Subcutaneous abdominal adipose tissue (tissue), 5 donors: Measurements from ENCODE around the gene GPR171.

Source experiments
- H3K27ac ChIP-seq: one replicate; pipeline ENCODE4 v1.7.0; 2013; ENCODE audit warnings: low read depth, mild to moderate bottlenecking, inconsistent platforms, low read length, moderate library complexity
- H3K27me3 ChIP-seq, 5 donors: one replicate each; pipeline ENCODE4 v1.7.0; 2013; ENCODE audit warnings: low read length in 5 of 5, inconsistent platforms in 1 of 5; ENCODE audit not compliant: control insufficient read depth in 5 of 5, insufficient read depth in 4 of 5
- H3K36me3 ChIP-seq, 5 donors: one replicate each; pipeline ENCODE4 v1.7.0; 2013; ENCODE audit warnings: low read length in 5 of 5; ENCODE audit not compliant: control insufficient read depth in 5 of 5, insufficient read depth in 5 of 5
- H3K4me1 ChIP-seq, 5 donors: one replicate each; pipeline ENCODE4 v1.7.0; 2013; ENCODE audit warnings: low read length in 5 of 5, mild to moderate bottlenecking in 3 of 5, moderate library complexity in 1 of 5; ENCODE audit not compliant: control insufficient read depth in 5 of 5, insufficient read depth in 5 of 5
- H3K4me3 ChIP-seq, 5 donors: one replicate each; pipeline ENCODE4 v1.7.0; 2013; ENCODE audit warnings: low read length in 5 of 5, low read depth in 1 of 5
- H3K9ac ChIP-seq, 5 donors: one replicate each; pipeline ENCODE4 v1.7.0; 2013; ENCODE audit warnings: low read length in 5 of 5, mild to moderate bottlenecking in 4 of 5, moderate library complexity in 3 of 5
- H3K9me3 ChIP-seq, 5 donors: one replicate each; pipeline ENCODE4 v1.7.0; 2013; ENCODE audit warnings: low read length in 5 of 5; ENCODE audit not compliant: control insufficient read depth in 5 of 5
- donor health status: healthy.
- donor health status: healthy.
- donor health status: healthy.
- donor health status: healthy.
- donor health status: healthy.

Gene GPR171

GRCh38 chr3:151227807-151228665 lies 25.0 kb upstream of the GPR171 start:
- no peaks in the 10 kb centered on the region for H3K36me3 ChIP-seq
- no peak overlapping the region for H3K27ac ChIP-seq
- H3K9ac ChIP-seq = no peak overlapping the region
- peaks cover 4 to 28% (median 15%) of the 10 kb centered on the region in 5 donors for H3K4me1 ChIP-seq
- no peaks in the 10 kb centered on the region for H3K27me3 ChIP-seq
- no peaks in the 10 kb centered on the region for H3K9me3 ChIP-seq
- H3K4me3 ChIP-seq = no peak overlapping the region

GRCh38 chr3:151227266-151227806 lies 24.3 kb upstream of the GPR171 start:
- no peak overlapping the region for H3K4me3 ChIP-seq
- no peak overlapping the region for H3K27ac ChIP-seq
- H3K36me3 ChIP-seq = no peaks in the 10 kb centered on the region
- no peaks in the 10 kb centered on the region for H3K27me3 ChIP-seq
- H3K9me3 ChIP-seq = no peaks in the 10 kb centered on the region
- H3K9ac ChIP-seq = no peak overlapping the region
- peaks cover 4 to 28% (median 15%) of the 10 kb centered on the region in 5 donors for H3K4me1 ChIP-seq

DNA sequence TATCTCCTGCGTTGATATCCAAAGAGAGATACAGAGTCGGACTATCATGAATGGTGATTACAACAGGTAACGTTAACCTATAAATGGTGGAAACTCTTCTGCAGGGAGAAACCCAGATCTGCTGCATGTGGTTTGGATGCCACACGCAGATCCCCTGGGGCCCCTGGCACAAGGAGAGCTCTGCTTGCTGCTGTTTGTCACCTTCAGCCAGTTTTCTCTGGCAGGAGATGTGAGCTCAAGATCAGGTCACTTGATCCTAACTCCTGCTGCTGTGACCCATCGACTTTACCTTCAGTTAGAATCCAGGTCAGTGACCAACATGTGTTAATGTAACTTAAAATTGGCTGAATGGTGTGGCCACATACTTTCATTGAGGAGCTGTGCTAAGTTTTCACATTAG lies 23.8 kb upstream of the GPR171 start:
- H3K4me3 ChIP-seq = no peak overlapping the region
- no peak overlapping the region for H3K27ac ChIP-seq
- no peaks in the 10 kb centered on the region for H3K27me3 ChIP-seq
- H3K36me3 ChIP-seq = no peaks in the 10 kb centered on the region
- H3K4me1 ChIP-seq = peaks cover 4 to 28% (median 15%) of the 10 kb centered on the region in 5 donors
- H3K9me3 ChIP-seq = no peaks in the 10 kb centered on the region
- no peak overlapping the region for H3K9ac ChIP-seq

DNA sequence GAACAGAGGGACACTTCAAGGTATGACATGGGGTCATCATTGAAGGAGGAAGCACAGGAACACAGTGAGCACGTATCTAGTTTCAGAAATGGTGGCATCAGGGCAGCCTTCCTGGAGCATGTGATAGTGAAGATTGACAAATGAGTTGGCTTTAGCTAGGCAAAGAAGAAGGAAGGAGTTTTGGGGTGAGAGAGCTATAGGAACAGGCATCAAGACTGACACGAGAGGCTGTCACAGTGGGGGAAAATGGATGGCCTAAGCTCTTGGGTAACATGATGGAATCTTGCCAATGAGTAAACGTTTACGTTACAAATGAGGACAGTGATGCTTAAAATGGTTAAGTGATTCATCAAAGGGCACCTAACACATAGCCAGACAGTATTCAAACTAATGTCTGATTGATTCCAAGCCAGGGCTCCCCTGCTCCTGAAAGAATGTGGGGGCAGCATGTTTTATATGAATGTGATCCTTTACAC lies 23.1 kb upstream of the GPR171 start:
- Histone ChIP-seq H3K36me3 (no peaks in the 10 kb centered on the region), H3K4me3 (no peak overlapping the region), H3K9me3 (no peaks in the 10 kb centered on the region), H3K27me3 (no peaks in the 10 kb centered on the region), H3K4me1 (peaks cover 4 to 26% (median 15%) of the 10 kb centered on the region in 5 donors), H3K27ac (no peak overlapping the region), H3K9ac (no peak overlapping the region)

DNA sequence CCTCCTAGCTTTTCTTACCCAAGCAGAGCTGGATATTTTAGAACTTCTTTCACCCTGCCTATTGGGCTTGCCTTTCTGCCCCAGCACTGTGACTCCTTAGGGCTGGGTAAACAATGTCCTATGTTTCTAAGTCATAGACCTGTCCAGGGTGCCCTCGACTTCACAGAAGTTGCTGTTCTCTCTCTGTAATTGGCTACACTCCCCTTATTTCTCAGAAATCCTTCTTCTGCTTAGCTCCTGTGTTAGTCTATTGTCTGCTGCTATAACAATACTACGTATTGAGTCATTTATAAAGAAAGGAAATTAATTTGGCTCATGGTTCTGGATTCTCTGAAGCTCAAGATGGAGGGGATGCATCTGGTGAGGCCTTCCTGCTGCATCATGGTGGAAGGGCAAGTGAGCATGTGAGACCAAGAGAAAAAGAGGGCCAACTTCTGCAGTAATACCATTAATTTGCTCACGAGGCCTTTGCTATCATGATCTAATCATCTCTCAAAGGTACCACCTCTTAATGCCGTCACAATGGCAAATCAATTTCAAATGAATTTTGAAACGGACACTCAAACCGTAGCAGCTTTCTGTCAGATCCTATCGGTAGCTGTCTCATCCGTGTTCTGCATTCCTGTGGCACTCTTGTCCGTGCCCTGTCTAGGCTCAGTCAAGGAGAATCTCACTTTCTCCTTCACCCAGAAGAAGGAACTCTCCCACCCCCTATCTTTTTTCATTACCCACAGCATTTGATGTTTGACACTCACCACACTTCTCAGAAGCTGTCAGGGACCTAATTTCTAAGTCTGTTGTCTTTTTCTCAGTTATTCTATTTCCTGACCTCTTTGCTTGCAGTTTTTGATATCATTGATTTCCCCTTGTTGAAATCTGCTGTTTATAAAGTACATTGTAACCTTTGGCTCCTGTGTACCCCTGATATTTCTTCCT lies 22.3 kb upstream of the GPR171 start:
- H3K9ac ChIP-seq = no peak overlapping the region
- H3K4me3 ChIP-seq = no peak overlapping the region
- no peak overlapping the region for H3K27ac ChIP-seq
- no peaks in the 10 kb centered on the region for H3K27me3 ChIP-seq
- no peaks in the 10 kb centered on the region for H3K9me3 ChIP-seq
- H3K4me1 ChIP-seq = peaks cover 4 to 20% (median 14%) of the 10 kb centered on the region in 5 donors
- H3K36me3 ChIP-seq = no peaks in the 10 kb centered on the region

DNA sequence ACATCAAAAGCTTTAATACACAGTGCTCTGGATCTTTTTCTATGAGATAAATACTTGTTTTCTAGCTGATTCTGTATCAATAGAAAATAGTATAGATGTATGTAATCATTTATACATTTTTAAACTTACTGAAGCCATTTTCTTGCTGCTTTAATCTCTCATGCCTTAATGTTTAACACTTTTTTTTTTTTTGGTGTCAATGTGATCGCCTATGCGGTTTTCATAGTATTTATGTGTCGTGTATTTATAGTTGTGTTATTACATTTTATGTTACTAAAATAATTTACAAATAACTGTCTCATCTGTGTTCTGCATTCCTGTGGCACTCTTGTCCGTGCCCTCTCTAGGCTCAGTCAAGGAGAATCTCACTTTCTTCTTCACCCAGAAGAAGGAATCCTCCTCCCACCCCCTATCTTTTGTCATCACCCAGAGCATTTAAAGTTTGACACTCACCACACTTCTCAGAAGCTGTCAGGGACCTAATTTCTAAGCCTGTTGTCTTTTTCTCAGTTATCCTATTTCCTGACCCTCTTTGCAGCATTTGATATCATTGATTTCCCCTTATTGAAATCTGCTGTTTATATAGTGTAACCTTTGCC lies 21.4 kb upstream of the GPR171 start:
- H3K9me3 ChIP-seq = no peaks in the 10 kb centered on the region
- H3K9ac ChIP-seq = no peak overlapping the region
- H3K4me3 ChIP-seq = no peak overlapping the region
- no peaks in the 10 kb centered on the region for H3K27me3 ChIP-seq
- no peak overlapping the region for H3K27ac ChIP-seq
- no peaks in the 10 kb centered on the region for H3K36me3 ChIP-seq
- H3K4me1 ChIP-seq = peaks cover 4 to 20% (median 11%) of the 10 kb centered on the region in 5 donors

GRCh38 chr3:151219056-151219455 lies 16.0 kb upstream of the GPR171 start:
- Histone ChIP-seq H3K27me3 (no peaks in the 10 kb centered on the region), H3K4me1 (peaks cover 0 to 19% (median 8%) of the 10 kb centered on the region in 5 donors), H3K4me3 (no peak overlapping the region), H3K27ac (no peak overlapping the region), H3K9me3 (no peaks in the 10 kb centered on the region), H3K9ac (no peak overlapping the region), H3K36me3 (no peaks in the 10 kb centered on the region)

- no peaks in the 10 kb centered on the region for H3K27me3 ChIP-seq
- H3K27ac ChIP-seq = no peak overlapping the region
- H3K4me1 ChIP-seq = peaks cover 0 to 19% (median 8%) of the 10 kb centered on the region in 5 donors
- no peaks in the 10 kb centered on the region for H3K9me3 ChIP-seq
- no peak overlapping the region for H3K9ac ChIP-seq
- no peaks in the 10 kb centered on the region for H3K36me3 ChIP-seq
- H3K4me3 ChIP-seq = no peak overlapping the region
Measured at GRCh38 chr3:151218136-151218535, 15.1 kb upstream of the GPR171 start.

DNA sequence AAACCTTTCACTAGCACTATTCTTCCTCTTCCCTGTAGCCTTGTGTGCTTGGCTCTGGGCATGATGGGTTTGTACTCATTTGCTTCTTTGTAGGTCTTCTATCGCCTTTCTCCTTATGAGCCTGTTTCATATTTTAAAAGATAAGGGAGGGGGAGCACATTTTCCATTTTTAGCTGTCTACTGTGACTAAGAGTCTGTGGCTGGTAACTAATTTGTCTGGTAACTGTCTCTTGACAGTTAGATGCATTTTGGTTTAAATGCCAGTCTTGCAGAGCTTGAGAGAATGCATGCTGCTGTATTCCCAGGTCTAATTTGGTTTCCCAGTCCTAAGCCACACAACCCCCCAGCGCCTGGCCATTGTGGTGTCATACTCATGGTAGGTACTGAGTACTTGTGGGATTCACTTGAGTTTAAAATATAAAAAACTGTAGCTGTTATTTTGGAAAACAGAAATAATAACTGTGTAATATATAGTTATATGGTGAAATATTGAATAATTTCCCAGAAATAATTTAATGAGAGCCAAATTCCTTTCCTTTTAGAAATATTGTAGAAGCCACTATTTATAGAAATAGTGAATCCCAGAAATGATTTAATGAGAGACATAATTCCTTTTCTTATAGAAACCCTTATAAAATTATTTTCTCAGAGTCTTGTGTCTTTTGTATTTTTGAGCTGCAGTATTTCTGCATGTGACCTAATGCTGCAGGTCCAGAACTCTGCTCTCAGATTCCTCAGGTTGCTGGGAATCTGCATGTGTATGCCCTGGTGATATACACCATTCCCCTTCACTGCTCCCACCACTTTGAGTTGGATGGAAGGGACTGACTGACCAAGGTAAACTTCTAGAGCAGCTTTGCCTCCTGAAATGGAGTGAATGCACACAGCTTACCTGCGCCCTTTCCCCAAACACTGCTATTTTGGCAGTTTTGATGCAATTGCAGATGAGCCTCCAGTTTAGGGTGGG lies 13.9 kb upstream of the GPR171 start:
- Histone ChIP-seq H3K4me3 (no peak overlapping the region), H3K9ac (no peak overlapping the region), H3K27ac (no peak overlapping the region), H3K9me3 (no peaks in the 10 kb centered on the region), H3K27me3 (no peaks in the 10 kb centered on the region), H3K36me3 (no peaks in the 10 kb centered on the region), H3K4me1 (peaks cover 0 to 19% (median 8%) of the 10 kb centered on the region in 5 donors)
